Endodermal cell (in vitro differentiated cells): ENCODE measurements around the gene TYK2. TPM values are rescaled to one million over a fixed set of nuclear protein-coding genes. Genes with fewer than 3 reads are reported as not detected.

Source experiments
- DNase-seq: peaks from one replicate; pipeline ENCODE4 v3.0.0-alpha.2; 2017
- H3K27ac ChIP-seq: 2 replicates; pipeline ENCODE4 v1.5.1; 2013; ENCODE audit warnings: mild to moderate bottlenecking, low read depth, low read length, moderate library complexity
- H3K27me3 ChIP-seq: 2 replicates; pipeline ENCODE4 v1.6.1; 2013; ENCODE audit warnings: mild to moderate bottlenecking, low read length, moderate library complexity; ENCODE audit not compliant: insufficient read depth, control insufficient read depth, poor library complexity, severe bottlenecking
- H3K36me3 ChIP-seq: 2 replicates; pipeline ENCODE4 v1.7.0; 2013; ENCODE audit warnings: mild to moderate bottlenecking, low read length, moderate library complexity; ENCODE audit not compliant: control insufficient read depth, insufficient read depth
- H3K4me1 ChIP-seq: one replicate; pipeline ENCODE4 v1.7.0; 2013; ENCODE audit warnings: low read length; ENCODE audit not compliant: control insufficient read depth, insufficient read depth
- H3K4me3 ChIP-seq: 2 replicates; pipeline ENCODE4 v1.5.1; 2013; ENCODE audit warnings: mild to moderate bottlenecking, low read length, moderate library complexity
- H3K9ac ChIP-seq: 2 replicates; pipeline ENCODE4 v1.6.1; 2013; ENCODE audit warnings: mild to moderate bottlenecking, low read length, moderate library complexity; ENCODE audit not compliant: poor library complexity, severe bottlenecking; ENCODE audit errors: extremely low read depth
- H3K9me3 ChIP-seq: 2 replicates; pipeline ENCODE4 v1.6.1; 2013; ENCODE audit warnings: mild to moderate bottlenecking, low read length, moderate library complexity; ENCODE audit not compliant: control insufficient read depth
- H3K27ac Mint-ChIP-seq: 2 replicates; pipeline ENCODE4 v1.8.0; 2020; ENCODE audit warnings: mixed read lengths
- H3K27me3 Mint-ChIP-seq: 2 replicates; pipeline ENCODE4 v1.8.0; 2021; ENCODE audit warnings: mild to moderate bottlenecking, mixed read lengths; ENCODE audit not compliant: insufficient read depth
- H3K36me3 Mint-ChIP-seq: 2 replicates; pipeline ENCODE4 v1.8.0; 2020; ENCODE audit warnings: low read depth, mixed read lengths
- H3K4me1 Mint-ChIP-seq: 2 replicates; pipeline ENCODE4 v1.8.0; 2020; ENCODE audit warnings: mixed read lengths
- H3K4me3 Mint-ChIP-seq: 2 replicates; pipeline ENCODE4 v1.8.0; 2020; ENCODE audit warnings: mild to moderate bottlenecking, moderate library complexity, mixed read lengths
- H3K9me3 Mint-ChIP-seq: 2 replicates; pipeline ENCODE4 v1.8.0; 2020; ENCODE audit warnings: mild to moderate bottlenecking, mixed read lengths
- WGBS, 2 experiments: methylation state at CpG; one replicate each; pipeline versions ENCODE4 v1.1.5 to v1.1.7; 2013; ENCODE audit warnings: missing lambda C conversion rate in 2 of 2, mixed read lengths in 1 of 2; ENCODE audit not compliant: insufficient coverage in 1 of 2, insufficient read length in 1 of 2; 5-methylcytosine and 5-hydroxymethylcytosine counted together
- total RNA-seq, 2 donors: library from RNA; stranded (reverse); fragmentation: NEBNext Ultra II Directional in 1 of 2; extraction: Animal tissue kit (Norgen Biotek cat#: 25700) in 1 of 2; gene quantifications; 2 replicates in 1 of 2; 3 replicates in 1 of 2; pipeline ENCODE4 v1.2.1, GENCODE V29; 2021
- TF ChIP-seq, protein P1 (sequence below): fragments of 200-600 bp; sonication (generic); conservative IDR thresholded peaks from 2 replicates; pipeline ENCODE4 v1.5.0; 2021; ENCODE audit warnings: antibody characterized with exemption, mild to moderate bottlenecking

TYK2 gene
- total RNA-seq, 2 donors from 2014 or later: 63.5 to 65.8 TPM

- no peaks in the 10 kb centered on the region for H3K9me3 Mint-ChIP-seq
- Histone ChIP-seq H3K9ac (no peak overlapping the region), H3K9me3 (no peaks in the 10 kb centered on the region), H3K36me3 (peaks cover 2% of the 10 kb centered on the region), H3K4me3 (no peak overlapping the region), H3K4me1 (peaks cover 3% of the 10 kb centered on the region), H3K27ac (no peak overlapping the region), H3K27me3 (no peaks in the 10 kb centered on the region)
- H3K4me3 Mint-ChIP-seq: peak overlapping the region; percentile 94
- H3K27ac Mint-ChIP-seq: no peak overlapping the region
- peaks cover 1% of the 10 kb centered on the region for H3K36me3 Mint-ChIP-seq
- TF ChIP-seq, protein P1, sequence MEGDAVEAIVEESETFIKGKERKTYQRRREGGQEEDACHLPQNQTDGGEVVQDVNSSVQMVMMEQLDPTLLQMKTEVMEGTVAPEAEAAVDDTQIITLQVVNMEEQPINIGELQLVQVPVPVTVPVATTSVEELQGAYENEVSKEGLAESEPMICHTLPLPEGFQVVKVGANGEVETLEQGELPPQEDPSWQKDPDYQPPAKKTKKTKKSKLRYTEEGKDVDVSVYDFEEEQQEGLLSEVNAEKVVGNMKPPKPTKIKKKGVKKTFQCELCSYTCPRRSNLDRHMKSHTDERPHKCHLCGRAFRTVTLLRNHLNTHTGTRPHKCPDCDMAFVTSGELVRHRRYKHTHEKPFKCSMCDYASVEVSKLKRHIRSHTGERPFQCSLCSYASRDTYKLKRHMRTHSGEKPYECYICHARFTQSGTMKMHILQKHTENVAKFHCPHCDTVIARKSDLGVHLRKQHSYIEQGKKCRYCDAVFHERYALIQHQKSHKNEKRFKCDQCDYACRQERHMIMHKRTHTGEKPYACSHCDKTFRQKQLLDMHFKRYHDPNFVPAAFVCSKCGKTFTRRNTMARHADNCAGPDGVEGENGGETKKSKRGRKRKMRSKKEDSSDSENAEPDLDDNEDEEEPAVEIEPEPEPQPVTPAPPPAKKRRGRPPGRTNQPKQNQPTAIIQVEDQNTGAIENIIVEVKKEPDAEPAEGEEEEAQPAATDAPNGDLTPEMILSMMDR: peak; percentile 18
- no peaks in the 10 kb centered on the region for H3K27me3 Mint-ChIP-seq
- DNase-seq: peak; percentile 71
- 69 to 70% methylated on average over 18 to 26 of the region's 26 CpGs for WGBS, 2 experiments
- H3K4me1 Mint-ChIP-seq: peaks cover 12% of the 10 kb centered on the region
Observed at GRCh38 chr19:10335352-10335985, 44.9 kb downstream of the TYK2 start.

- H3K27me3 Mint-ChIP-seq: no peaks in the 10 kb centered on the region
- Histone ChIP-seq H3K27ac (no peak overlapping the region), H3K4me3 (peak overlapping the region; percentile 95), H3K36me3 (peaks cover 9% of the 10 kb centered on the region), H3K9ac (peak overlapping the region; percentile 35), H3K9me3 (no peaks in the 10 kb centered on the region), H3K27me3 (no peaks in the 10 kb centered on the region), H3K4me1 (peaks cover 3% of the 10 kb centered on the region)
- H3K4me3 Mint-ChIP-seq: peak overlapping the region; percentile 94
- DNase-seq: peak; percentile 99
- peaks cover 7% of the 10 kb centered on the region for H3K36me3 Mint-ChIP-seq
- H3K27ac Mint-ChIP-seq: peak overlapping the region; percentile 48
- H3K4me1 Mint-ChIP-seq: peaks cover 12% of the 10 kb centered on the region
- no peaks in the 10 kb centered on the region for H3K9me3 Mint-ChIP-seq
- TF ChIP-seq, protein P1: peak; percentile 46
- WGBS, 2 experiments: 7 to 10% methylated on average over 25 to 59 of the region's 59 CpGs
Observed at GRCh38 chr19:10334588-10335351, 45.6 kb downstream of the TYK2 start.

DNA sequence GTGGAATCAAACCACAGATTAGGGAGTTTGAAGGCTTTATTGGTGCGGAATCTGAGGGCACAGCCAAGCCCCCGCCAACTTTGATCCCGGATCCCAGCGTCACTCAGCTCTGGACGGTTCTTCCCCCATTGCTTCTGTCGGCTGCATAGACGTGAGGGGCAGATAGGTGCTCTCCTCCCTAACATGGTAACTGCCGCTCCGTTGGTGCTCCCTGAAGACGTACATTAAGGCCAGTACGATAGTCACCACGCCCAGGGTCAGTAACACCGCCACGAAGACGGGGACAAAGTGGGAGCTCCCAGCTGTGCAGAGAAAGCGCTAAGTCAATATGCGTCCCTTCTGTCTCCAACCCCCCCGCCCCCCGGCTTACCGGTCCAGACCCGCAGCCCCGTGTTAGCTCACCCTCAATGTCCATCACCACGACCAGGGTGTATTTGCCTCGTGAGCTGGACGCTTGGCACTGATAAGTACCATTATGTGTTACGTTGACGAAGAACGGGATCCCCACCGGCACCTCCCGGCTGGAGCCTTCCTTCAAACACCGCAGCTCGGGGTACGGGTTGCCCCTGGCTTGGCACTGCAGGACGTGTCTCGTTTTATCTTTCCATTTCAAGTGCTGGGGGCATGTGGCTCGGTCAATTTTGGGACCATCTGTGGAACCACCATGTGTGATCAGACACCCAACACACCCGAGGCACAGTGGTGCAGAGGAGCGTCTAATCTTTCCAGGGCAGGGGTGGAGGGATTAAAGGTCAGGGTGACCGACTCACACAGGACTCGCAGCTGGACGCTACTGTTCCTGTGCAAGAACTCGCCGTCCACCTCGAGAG lies 46.4 kb downstream of the TYK2 start:
- peaks cover 12% of the 10 kb centered on the region for H3K4me1 Mint-ChIP-seq
- peak; percentile 73 for DNase-seq
- peak overlapping the region; percentile 96 for H3K27ac Mint-ChIP-seq
- H3K27ac ChIP-seq: no peak overlapping the region
- H3K27me3 Mint-ChIP-seq: no peaks in the 10 kb centered on the region
- H3K27me3 ChIP-seq: no peaks in the 10 kb centered on the region
- H3K4me1 ChIP-seq: peaks cover 3% of the 10 kb centered on the region
- peak overlapping the region; percentile 35 for H3K9ac ChIP-seq
- H3K9me3 Mint-ChIP-seq: no peaks in the 10 kb centered on the region
- H3K36me3 Mint-ChIP-seq: peaks cover 14% of the 10 kb centered on the region
- H3K9me3 ChIP-seq: no peaks in the 10 kb centered on the region
- peaks cover 15% of the 10 kb centered on the region for H3K36me3 ChIP-seq
- H3K4me3 ChIP-seq: peak overlapping the region; percentile 95
- 3 to 7% methylated on average over 26 to 44 of the region's 44 CpGs for WGBS, 2 experiments
- peak overlapping the region; percentile 94 for H3K4me3 Mint-ChIP-seq
- TF ChIP-seq, protein P1: no peak
